Measurements from ENCODE around the gene ZNF438. TPM values are rescaled to one million over a fixed set of nuclear protein-coding genes. Genes with fewer than 3 reads are reported as not detected.
A peak's percentile ranks its signal among the peaks of the same experiment; 100 is the strongest.

ZNF438 gene
- total RNA-seq, 2 donors from 2014 or later = 10.6 to 14.5 TPM

- Histone ChIP-seq H3K9me3 (no peaks in the 10 kb centered on the region), H3K4me1 (ENCODE audit: control insufficient read depth in 1 of 2, low read depth in 2 of 2) (peaks cover 0 to 20% of the 10 kb centered on the region in 2 donors), H3K4me3 (no peak overlapping the region), H3K27me3 (replicated peaks; ENCODE audit: insufficient read depth) (no peaks in the 10 kb centered on the region), H3K27ac (no peak overlapping the region), H3K36me3 (no peaks in the 10 kb centered on the region)
- ATAC-seq (ENCODE audit: insufficient number of reproducible peaks, low FRiP score, low read depth) (no peak), DNase-seq (ENCODE audit: low spot score) (no peak)
- no peak for TF ChIP-seq CTCF (IDR thresholded peaks at IDR 0.05)
These were observed 226.6 kb downstream of the ZNF438 start for GRCh38 chr10:30805061-30805460.

GRCh38 chr10:30804478-30805055 is 227.1 kb downstream of the ZNF438 start:
- ATAC-seq (ENCODE audit: insufficient number of reproducible peaks, low FRiP score, low read depth) (no peak), DNase-seq (ENCODE audit: low spot score) (no peak)
- peak overlapping the region in 1 of 2 donors; percentile 14 for H3K27ac ChIP-seq
- no peaks in the 10 kb centered on the region for H3K9me3 ChIP-seq
- no peak overlapping the region for H3K4me3 ChIP-seq
- H3K4me1 ChIP-seq (ENCODE audit: control insufficient read depth in 1 of 2, low read depth in 2 of 2) = peaks cover 0 to 20% of the 10 kb centered on the region in 2 donors
- no peaks in the 10 kb centered on the region for H3K27me3 ChIP-seq (replicated peaks; ENCODE audit: insufficient read depth)
- TF ChIP-seq CTCF (IDR thresholded peaks at IDR 0.05) = no peak
- H3K36me3 ChIP-seq = no peaks in the 10 kb centered on the region

GRCh38 chr10:30803892-30804322 is 227.8 kb downstream of the ZNF438 start:
- no peaks in the 10 kb centered on the region for H3K27me3 ChIP-seq (replicated peaks; ENCODE audit: insufficient read depth)
- no peak for ATAC-seq (ENCODE audit: insufficient number of reproducible peaks, low FRiP score, low read depth)
- no peak overlapping the region for H3K27ac ChIP-seq
- no peaks in the 10 kb centered on the region for H3K9me3 ChIP-seq
- H3K4me3 ChIP-seq = no peak overlapping the region
- no peaks in the 10 kb centered on the region for H3K36me3 ChIP-seq
- DNase-seq (ENCODE audit: low spot score) = no peak
- no peak for TF ChIP-seq CTCF (IDR thresholded peaks at IDR 0.05)
- H3K4me1 ChIP-seq (ENCODE audit: control insufficient read depth in 1 of 2, low read depth in 2 of 2) = peaks cover 0 to 20% of the 10 kb centered on the region in 2 donors

- TF ChIP-seq CTCF (IDR thresholded peaks at IDR 0.05) = no peak
- H3K9me3 ChIP-seq = no peaks in the 10 kb centered on the region
- H3K4me1 ChIP-seq (ENCODE audit: control insufficient read depth in 1 of 2, low read depth in 2 of 2) = peaks cover 0 to 20% of the 10 kb centered on the region in 2 donors
- DNase-seq (ENCODE audit: low spot score) (no peak), ATAC-seq (ENCODE audit: insufficient number of reproducible peaks, low FRiP score, low read depth) (no peak)
- H3K27ac ChIP-seq = no peak overlapping the region
- H3K27me3 ChIP-seq (replicated peaks; ENCODE audit: insufficient read depth) = no peaks in the 10 kb centered on the region
- H3K4me3 ChIP-seq = no peak overlapping the region
- H3K36me3 ChIP-seq = no peaks in the 10 kb centered on the region
These were observed 228.6 kb downstream of the ZNF438 start for GRCh38 chr10:30803058-30803457.

GRCh38 chr10:30800368-30800767 is 231.3 kb downstream of the ZNF438 start:
- peaks cover 0 to 20% of the 10 kb centered on the region in 2 donors for H3K4me1 ChIP-seq (ENCODE audit: control insufficient read depth in 1 of 2, low read depth in 2 of 2)

More at GRCh38 chr10:30800368-30800767, 231.3 kb downstream of the ZNF438 start:
- no peak for ATAC-seq (ENCODE audit: insufficient number of reproducible peaks, low FRiP score, low read depth)
- TF ChIP-seq CTCF (IDR thresholded peaks at IDR 0.05) = no peak
- H3K4me3 ChIP-seq = no peak overlapping the region
- DNase-seq (ENCODE audit: low spot score) = no peak
- H3K9me3 ChIP-seq = no peaks in the 10 kb centered on the region
- H3K27me3 ChIP-seq (replicated peaks; ENCODE audit: insufficient read depth) = no peaks in the 10 kb centered on the region
- H3K27ac ChIP-seq = no peak overlapping the region
- H3K36me3 ChIP-seq = no peaks in the 10 kb centered on the region
